SK-N-SH (cell line): ENCODE results near the gene MUSK. TPM values are rescaled to one million over a fixed set of nuclear protein-coding genes. Genes with fewer than 3 reads are reported as not detected.

Experiments used
- CTCF ChIA-PET: fragments of 300-600, 350-600 bp; formaldehyde crosslinking; extraction: SDS; loops from one replicate; lab custom pipeline; 2021; lab: Yijun Ruan, JAX
- POLR2A ChIA-PET: fragments of 350-600 bp; sonication (Branson Sonifier 250); formaldehyde crosslinking; extraction: SDS; loops from one replicate; lab custom pipeline; 2020; ENCODE audit warnings: antibody characterized with exemption, inconsistent platforms; lab: Yijun Ruan, JAX
- DNase-seq: peaks from one replicate; pipeline ENCODE4 v3.0.0; 2012
- H2AFZ ChIP-seq: fragments of 200-600 bp; sonication (generic); 2 replicates; pipeline ENCODE4 v1.8.1; 2016; ENCODE audit warnings: antibody characterized with exemption, mild to moderate bottlenecking, low read depth
- H3F3A ChIP-seq: fragments of 200-600 bp; sonication (generic); replicated peaks from 2 replicates; pipeline ENCODE3; 2016; ENCODE audit warnings: antibody characterized with exemption, mild to moderate bottlenecking; ENCODE audit not compliant: insufficient read depth
- H3K27ac ChIP-seq, 2 experiments: fragments of 200-500 bp in 1 of 2; fragments of 200-600 bp in 1 of 2; sonication (Bioruptor generic) in 1 of 2; sonication (generic), shearing (Covaris generic) in 1 of 2; 2 replicates each; pipeline versions ENCODE4 v1.5.1 to v1.6.1; 2014 to 2016; ENCODE audit warnings: low read depth in 2 of 2, inconsistent platforms in 1 of 2, low read length in 1 of 2, mild to moderate bottlenecking in 1 of 2, mixed read lengths in 1 of 2
- H3K27me3 ChIP-seq: fragments of 200-600 bp; sonication (generic), shearing (Covaris generic); 2 replicates; pipeline ENCODE4 v1.6.1; 2016; ENCODE audit warnings: mixed run types; ENCODE audit not compliant: insufficient read depth
- H3K36me3 ChIP-seq, 2 experiments: fragments of 200-500 bp in 1 of 2; fragments of 200-600 bp in 1 of 2; sonication (Bioruptor generic) in 1 of 2; sonication (generic) in 1 of 2; replicated peaks in 1 of 2; 2 replicates each; pipeline versions ENCODE3 to v1.5.1; 2014 to 2016; ENCODE audit warnings: low read length in 1 of 2, mild to moderate bottlenecking in 1 of 2; ENCODE audit not compliant: insufficient read depth in 2 of 2, control insufficient read depth in 1 of 2
- H3K4me1 ChIP-seq, 2 experiments: fragments of 200-500 bp in 1 of 2; fragments of 200-600 bp in 1 of 2; sonication (Bioruptor generic) in 1 of 2; sonication (generic), shearing (Covaris generic) in 1 of 2; 2 replicates each; pipeline versions ENCODE4 v1.5.1 to v1.6.1; 2014 to 2016; ENCODE audit warnings: low read depth in 1 of 2, low read length in 1 of 2, mixed run types in 1 of 2; ENCODE audit not compliant: insufficient read depth in 2 of 2, control insufficient read depth in 1 of 2
- H3K4me2 ChIP-seq: fragments of 200-600 bp; sonication (generic), shearing (Covaris generic); 2 replicates; pipeline ENCODE4 v1.6.1; 2017; ENCODE audit warnings: mixed run types
- H3K4me3 ChIP-seq, 2 experiments: fragments of 200-500 bp in 1 of 2; fragments of 200-600 bp in 1 of 2; sonication (Bioruptor generic) in 1 of 2; sonication (generic), shearing (Covaris generic) in 1 of 2; 2 replicates each; pipeline versions ENCODE4 v1.5.1 to v1.8.1; 2014 to 2016; ENCODE audit warnings: low read depth in 2 of 2, inconsistent platforms in 1 of 2, low read length in 1 of 2, mild to moderate bottlenecking in 1 of 2, mixed read lengths in 1 of 2, moderate library complexity in 1 of 2
- H3K79me2 ChIP-seq: fragments of 200-600 bp; sonication (generic); 2 replicates; pipeline ENCODE4 v1.8.1; 2017; ENCODE audit warnings: mild to moderate bottlenecking; ENCODE audit not compliant: insufficient read depth
- H3K9ac ChIP-seq: fragments of 200-600 bp; sonication (generic); 2 replicates; pipeline ENCODE4 v1.6.1; 2017; ENCODE audit warnings: mixed run types
- H3K9me2 ChIP-seq: fragments of 200-600 bp; sonication (generic); 2 replicates; pipeline ENCODE4 v1.6.1; 2017; ENCODE audit warnings: mixed run types
- H3K9me3 ChIP-seq: fragments of 200-600 bp; sonication (generic); 2 replicates; pipeline ENCODE4 v1.6.1; 2017; ENCODE audit warnings: mixed run types, mild to moderate bottlenecking, moderate library complexity
- H4K20me1 ChIP-seq: fragments of 200-600 bp; sonication (generic); 2 replicates; pipeline ENCODE4 v1.6.1; 2017; ENCODE audit warnings: mild to moderate bottlenecking, mixed run types; ENCODE audit not compliant: insufficient read depth
- CHD2 ChIP-seq: fragments of 150-350 bp; IDR thresholded peaks from 2 replicates; pipeline ENCODE4 v1.6.1; 2018; ENCODE audit warnings: low read length; ENCODE audit not compliant: partially characterized antibody
- ELF1 ChIP-seq: IDR thresholded peaks from 2 replicates; pipeline ENCODE4 v1.4.0; 2012
- EP300 ChIP-seq, 2 experiments: IDR thresholded peaks; 2 replicates each; pipeline versions ENCODE4 v1.4.0 to v1.6.1; 2012; ENCODE audit warnings: borderline replicate concordance in 1 of 2, low read depth in 1 of 2, low read length in 1 of 2
- EZH2phosphoT487 ChIP-seq: fragments of 200-600 bp; sonication (generic); IDR thresholded peaks from 2 replicates; pipeline ENCODE4 v1.6.1; 2017; ENCODE audit warnings: low read depth, mixed run types, mild to moderate bottlenecking, antibody characterized with exemption, moderate library complexity, borderline replicate concordance
- FOXJ3 ChIP-seq: sonication (generic); formaldehyde crosslinking; IDR thresholded peaks from 2 replicates; pipeline ENCODE4 v1.5.1; 2020; ENCODE audit warnings: mild to moderate bottlenecking, missing genetic modification reagents
- GATA2 ChIP-seq: sonication (generic); formaldehyde crosslinking; IDR thresholded peaks from 2 replicates; pipeline ENCODE4 v1.5.0; 2020; ENCODE audit warnings: mild to moderate bottlenecking, missing genetic modification reagents
- IRF3 ChIP-seq: fragments of 150-350 bp; IDR thresholded peaks from 2 replicates; pipeline ENCODE4 v1.6.1; 2016; ENCODE audit warnings: mild to moderate bottlenecking, low read depth, low read length
- MXI1 ChIP-seq: IDR thresholded peaks from 2 replicates; pipeline ENCODE4 v1.6.1; 2012; ENCODE audit warnings: mild to moderate bottlenecking, low read depth, low read length, improper control_type of control experiment
- NRF1 ChIP-seq: IDR thresholded peaks from 2 replicates; pipeline ENCODE4 v1.6.1; 2012; ENCODE audit warnings: low read depth, mild to moderate bottlenecking, low read length
- PBX3 ChIP-seq: IDR thresholded peaks from 2 replicates; pipeline ENCODE4; 2012
- RCOR1 ChIP-seq: fragments of 150-350 bp; IDR thresholded peaks from 2 replicates; pipeline ENCODE4 v1.6.1; 2017; ENCODE audit warnings: antibody characterized with exemption, low read length
- RFX5 ChIP-seq: IDR thresholded peaks from 2 replicates; pipeline ENCODE4 v1.6.1; 2012; ENCODE audit warnings: mild to moderate bottlenecking, improper control_type of control experiment, low read length
- SMC3 ChIP-seq: IDR thresholded peaks from 2 replicates; pipeline ENCODE4 v1.6.1; 2012; ENCODE audit warnings: low read depth, low read length, improper control_type of control experiment
- TAF1 ChIP-seq: IDR thresholded peaks from 2 replicates; pipeline ENCODE4 v1.6.1; 2012; ENCODE audit warnings: low read depth, mild to moderate bottlenecking, low read length, moderate library complexity, borderline replicate concordance
- TCF12 ChIP-seq: IDR thresholded peaks from 2 replicates; pipeline ENCODE4 v1.4.0; 2012
- TEAD4 ChIP-seq: IDR thresholded peaks from 2 replicates; pipeline ENCODE4 v1.4.0; 2012; ENCODE audit warnings: mild to moderate bottlenecking, borderline replicate concordance; ENCODE audit not compliant: insufficient read depth
- USF1 ChIP-seq: IDR thresholded peaks from 2 replicates; pipeline ENCODE4 v1.4.0; 2012; ENCODE audit warnings: low read depth, borderline replicate concordance
- YY1 ChIP-seq: IDR thresholded peaks from 2 replicates; pipeline ENCODE4 v1.4.0; 2012; ENCODE audit warnings: low read depth, mild to moderate bottlenecking
- WGBS: methylation state at CpG from one replicate; pipeline ENCODE4 v1.1.6; 2017; ENCODE audit warnings: low lambda C conversion rate; 5-methylcytosine and 5-hydroxymethylcytosine counted together
- polyA plus RNA-seq, 3 experiments: library from polyadenylated mRNA; depleted of rRNA; stranded (reverse); fragments of >200 nt; gene quantifications; 2 replicates each; pipeline ENCODE4 v1.2.3, GENCODE V29; 2012
- TF ChIP-seq, protein P1 (sequence below): IDR thresholded peaks from 2 replicates; pipeline ENCODE4 v1.6.1; 2012; ENCODE audit warnings: mild to moderate bottlenecking, low read depth, low read length, moderate library complexity
- TF ChIP-seq, protein P2 (sequence below): fragments of 150-350 bp; IDR thresholded peaks from 2 replicates; pipeline ENCODE4 v1.6.1; 2017; ENCODE audit warnings: antibody characterized with exemption, low read length, low read depth, borderline replicate concordance

MUSK gene
- polyA plus RNA-seq, 1 of the 3 experiments (the other 2 are of a cell fraction) = not detected

- no peaks in the 10 kb centered on the region for H4K20me1 ChIP-seq
- no peaks in the 10 kb centered on the region for H3K79me2 ChIP-seq
- no peak overlapping the region for H3K4me3 ChIP-seq
- H3K4me1 ChIP-seq = no peaks in the 10 kb centered on the region; a peak in 2 of 4 replicates
- TF ChIP-seq RCOR1 (no peak), TAF1 (no peak), EZH2phosphoT487 (no peak), NRF1 (no peak), RFX5 (no peak), MXI1 (no peak), GATA2 (CRISPR knock-in tag) (no peak)
- TF ChIP-seq, all 33 proteins: peak for 0
- H3K36me3 ChIP-seq = no peaks in the 10 kb centered on the region
- CTCF ChIA-PET = interaction anchor here (0.6 kb wide), 1 partner anchor 185 kb away, joined by 3 read pairs; no protein-coding TSS in a partner anchor
- no peaks in the 10 kb centered on the region for H3K27me3 ChIP-seq
- WGBS = 47% methylated on average over 3 of the region's 3 CpGs
- H3K9me2 ChIP-seq = no peaks in the 10 kb centered on the region
- POLR2A ChIA-PET = no interaction called here
- H3K9ac ChIP-seq = no peak overlapping the region
- no peak for DNase-seq
- peaks cover 7% of the 10 kb centered on the region for H3F3A ChIP-seq
- H3K4me2 ChIP-seq = no peak overlapping the region
- no peaks in the 10 kb centered on the region for H3K9me3 ChIP-seq
- no peak overlapping the region for H3K27ac ChIP-seq
- no peak overlapping the region for H2AFZ ChIP-seq
These were observed 174.4 kb downstream of the MUSK start for GRCh38 chr9:110842986-110843385.

DNA sequence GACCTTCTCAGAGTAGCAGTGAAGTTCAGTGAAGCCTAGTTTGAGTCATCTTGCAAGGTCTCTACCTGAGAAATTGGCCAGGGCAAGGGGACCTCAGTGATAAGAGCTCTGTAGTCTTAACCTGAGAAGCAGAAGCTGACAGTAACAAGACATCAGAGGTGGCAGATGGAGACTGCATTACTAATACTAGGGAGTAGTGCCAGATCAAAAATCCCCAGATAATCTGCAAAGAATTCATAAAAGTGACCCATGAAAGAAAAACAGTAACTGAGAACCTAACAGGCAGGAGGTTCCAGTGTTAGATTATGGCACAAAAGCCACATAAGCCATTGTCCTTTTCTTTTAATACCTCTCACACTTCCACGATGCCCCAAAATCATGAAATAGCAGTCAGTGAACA is 175.5 kb downstream of the MUSK start:
- Histone ChIP-seq H3K79me2 (no peaks in the 10 kb centered on the region), H3K9me3 (no peaks in the 10 kb centered on the region), H3K27me3 (no peaks in the 10 kb centered on the region), H3K36me3 (no peaks in the 10 kb centered on the region), H2AFZ (no peak overlapping the region), H3K9ac (no peak overlapping the region), H3K27ac (no peak overlapping the region), H3K4me2 (no peak overlapping the region), H3F3A (peaks cover 7% of the 10 kb centered on the region), H3K4me3 (no peak overlapping the region), H4K20me1 (no peaks in the 10 kb centered on the region), H3K9me2 (no peaks in the 10 kb centered on the region), H3K4me1 (no peaks in the 10 kb centered on the region; a peak in 2 of 4 replicates)
- CTCF ChIA-PET = no interaction called here
- POLR2A ChIA-PET = no interaction called here
- 83% methylated on average over 1 of the region's 1 CpG for WGBS
- no peak for DNase-seq
- TF ChIP-seq ELF1 = no peak
- TF ChIP-seq, protein P1, sequence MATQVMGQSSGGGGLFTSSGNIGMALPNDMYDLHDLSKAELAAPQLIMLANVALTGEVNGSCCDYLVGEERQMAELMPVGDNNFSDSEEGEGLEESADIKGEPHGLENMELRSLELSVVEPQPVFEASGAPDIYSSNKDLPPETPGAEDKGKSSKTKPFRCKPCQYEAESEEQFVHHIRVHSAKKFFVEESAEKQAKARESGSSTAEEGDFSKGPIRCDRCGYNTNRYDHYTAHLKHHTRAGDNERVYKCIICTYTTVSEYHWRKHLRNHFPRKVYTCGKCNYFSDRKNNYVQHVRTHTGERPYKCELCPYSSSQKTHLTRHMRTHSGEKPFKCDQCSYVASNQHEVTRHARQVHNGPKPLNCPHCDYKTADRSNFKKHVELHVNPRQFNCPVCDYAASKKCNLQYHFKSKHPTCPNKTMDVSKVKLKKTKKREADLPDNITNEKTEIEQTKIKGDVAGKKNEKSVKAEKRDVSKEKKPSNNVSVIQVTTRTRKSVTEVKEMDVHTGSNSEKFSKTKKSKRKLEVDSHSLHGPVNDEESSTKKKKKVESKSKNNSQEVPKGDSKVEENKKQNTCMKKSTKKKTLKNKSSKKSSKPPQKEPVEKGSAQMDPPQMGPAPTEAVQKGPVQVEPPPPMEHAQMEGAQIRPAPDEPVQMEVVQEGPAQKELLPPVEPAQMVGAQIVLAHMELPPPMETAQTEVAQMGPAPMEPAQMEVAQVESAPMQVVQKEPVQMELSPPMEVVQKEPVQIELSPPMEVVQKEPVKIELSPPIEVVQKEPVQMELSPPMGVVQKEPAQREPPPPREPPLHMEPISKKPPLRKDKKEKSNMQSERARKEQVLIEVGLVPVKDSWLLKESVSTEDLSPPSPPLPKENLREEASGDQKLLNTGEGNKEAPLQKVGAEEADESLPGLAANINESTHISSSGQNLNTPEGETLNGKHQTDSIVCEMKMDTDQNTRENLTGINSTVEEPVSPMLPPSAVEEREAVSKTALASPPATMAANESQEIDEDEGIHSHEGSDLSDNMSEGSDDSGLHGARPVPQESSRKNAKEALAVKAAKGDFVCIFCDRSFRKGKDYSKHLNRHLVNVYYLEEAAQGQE = no peak
- TF ChIP-seq CHD2 = no peak
- no peak for TF ChIP-seq TCF12
- no peak for TF ChIP-seq MXI1
- TF ChIP-seq USF1 = no peak
- TF ChIP-seq, protein P2, sequence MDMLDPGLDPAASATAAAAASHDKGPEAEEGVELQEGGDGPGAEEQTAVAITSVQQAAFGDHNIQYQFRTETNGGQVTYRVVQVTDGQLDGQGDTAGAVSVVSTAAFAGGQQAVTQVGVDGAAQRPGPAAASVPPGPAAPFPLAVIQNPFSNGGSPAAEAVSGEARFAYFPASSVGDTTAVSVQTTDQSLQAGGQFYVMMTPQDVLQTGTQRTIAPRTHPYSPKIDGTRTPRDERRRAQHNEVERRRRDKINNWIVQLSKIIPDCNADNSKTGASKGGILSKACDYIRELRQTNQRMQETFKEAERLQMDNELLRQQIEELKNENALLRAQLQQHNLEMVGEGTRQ = no peak
- TF ChIP-seq PBX3 = no peak
- TF ChIP-seq YY1 = no peak
- no peak for TF ChIP-seq FOXJ3 (CRISPR knock-in tag)
- no peak for TF ChIP-seq IRF3
- TF ChIP-seq TEAD4 = no peak
- TF ChIP-seq EP300 (IDR thresholded peaks at IDR 0.05; ENCODE audit: borderline replicate concordance in 1 of 2, low read depth in 1 of 2, low read length in 1 of 2) = no peak
- no peak for TF ChIP-seq SMC3
